Vagina (tissue), 2 donors: ENCODE data around the gene TOPORS.

Source experiments
- CTCF ChIP-seq, 3 experiments: fragments of 450-650 bp in 2 of 3; fragments of 200-600 bp in 1 of 3; sonication (generic) in 1 of 3; IDR thresholded peaks; one replicate each; pipeline ENCODE4 v1.5.1; 2017 to 2019; ENCODE audit warnings: antibody characterized with exemption in 3 of 3, mild to moderate bottlenecking in 2 of 3, moderate library complexity in 2 of 3
- POLR2A ChIP-seq, 2 donors: fragments of 450-650 bp; IDR thresholded peaks; one replicate each; pipeline ENCODE4 v1.6.1; 2017; ENCODE audit warnings: antibody characterized with exemption in 2 of 2, mild to moderate bottlenecking in 2 of 2, moderate library complexity in 2 of 2

GRCh38 chr9:32551276-32552051 is 922 bp downstream of the TOPORS start:
- no peak for TF ChIP-seq CTCF (IDR thresholded peaks at IDR 0.05)
- no peak for TF ChIP-seq POLR2A (IDR thresholded peaks at IDR 0.05)
